ENCODE results near the gene ERBB4.

Gene ERBB4

DNA sequence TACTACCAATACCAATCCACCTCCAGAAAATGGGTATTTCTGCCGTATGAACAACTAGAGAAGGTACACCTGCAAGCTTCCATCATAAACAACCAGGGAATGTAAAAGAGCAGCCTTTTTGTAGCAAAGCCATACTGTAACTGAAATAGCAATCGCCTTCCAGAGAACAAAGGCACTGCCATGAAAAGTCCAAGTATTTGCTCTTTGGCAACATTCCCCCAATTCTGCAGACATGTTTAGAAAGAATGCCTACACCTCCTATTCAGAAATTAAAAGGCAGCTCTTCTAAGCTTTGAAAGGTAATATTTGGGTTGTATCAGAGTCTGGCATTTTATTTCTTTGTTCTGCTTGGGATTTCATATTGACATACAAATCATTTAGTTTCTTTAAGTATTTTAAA, 487.7 kb downstream of the ERBB4 start:
- Histone ChIP-seq H2AK5ac (ENCODE audit: low read depth, low read length) (no peak overlapping the region), H4K91ac (ENCODE audit: low read depth, low read length, poor library complexity) (no peak overlapping the region), H3K14ac (ENCODE audit: low read length) (no peak overlapping the region), H3K23ac (ENCODE audit: low read depth, low read length, poor library complexity) (no peak overlapping the region), H3K27ac (replicated peaks; ENCODE audit: low read length) (no peak overlapping the region), H3K79me1 (ENCODE audit: low read depth, low read length) (no peaks in the 10 kb centered on the region), H3K4me1 (ENCODE audit: control insufficient read depth in 2 of 2, insufficient read depth in 1 of 2, low read depth in 1 of 2, low read length in 2 of 2) (no peaks in the 10 kb centered on the region), H3K4me2 (ENCODE audit: insufficient read depth, low read length, poor library complexity, severe bottlenecking) (no peak overlapping the region), H2BK12ac (ENCODE audit: low read length) (no peak overlapping the region), H3K36me3 (replicated peaks in 1 of 2; ENCODE audit: control insufficient read depth in 2 of 2, insufficient read depth in 2 of 2, low read length in 2 of 2) (no peaks in the 10 kb centered on the region), H2BK15ac (ENCODE audit: low read length) (no peak overlapping the region), H3K9me3 (replicated peaks in 1 of 2; ENCODE audit: control insufficient read depth in 2 of 2, insufficient read depth in 1 of 2, low read depth in 1 of 2, low read length in 2 of 2) (peaks cover 4 to 26% of the 10 kb centered on the region in 2 donors), H3K4me3 (ENCODE audit: low read length in 2 of 2) (no peak overlapping the region), H3K18ac (ENCODE audit: low read length) (no peak overlapping the region), H2BK120ac (ENCODE audit: low read depth, low read length) (no peak overlapping the region), H3K4ac (ENCODE audit: low read length) (no peak overlapping the region), H4K8ac (ENCODE audit: low read depth, low read length) (no peak overlapping the region), H3K9ac (ENCODE audit: low read depth, low read length, poor library complexity) (no peak overlapping the region), H3K27me3 (ENCODE audit: control insufficient read depth in 3 of 3, insufficient read depth in 3 of 3, low read depth in 1 of 3, low read length in 3 of 3) (no peaks in the 10 kb centered on the region), H2AFZ (ENCODE audit: low read length) (no peak overlapping the region), H2BK5ac (ENCODE audit: low read length) (no peak overlapping the region)
- no peak for DNase-seq (ENCODE audit: low spot score)
- no CpG with 5 or more reads among the region's 2 CpGs for WGBS, 2 donors (ENCODE audit: extremely low coverage in 2 of 2, insufficient read length in 2 of 2, insufficient replicate concordance in 1 of 2)

- no peak overlapping the region for H4K91ac ChIP-seq (ENCODE audit: low read depth, low read length, poor library complexity)
- no peak overlapping the region for H4K8ac ChIP-seq (ENCODE audit: low read depth, low read length)
- H2BK12ac ChIP-seq (ENCODE audit: low read length): no peak overlapping the region
- no peak overlapping the region for H2BK15ac ChIP-seq (ENCODE audit: low read length)
- H3K4me1 ChIP-seq (ENCODE audit: control insufficient read depth in 2 of 2, insufficient read depth in 1 of 2, low read depth in 1 of 2, low read length in 2 of 2): peaks cover 0 to 3% of the 10 kb centered on the region in 2 donors
- no peak overlapping the region for H3K14ac ChIP-seq (ENCODE audit: low read length)
- no peak overlapping the region for H3K4me3 ChIP-seq (ENCODE audit: low read length in 2 of 2)
- H3K9me3 ChIP-seq (replicated peaks in 1 of 2; ENCODE audit: control insufficient read depth in 2 of 2, insufficient read depth in 1 of 2, low read depth in 1 of 2, low read length in 2 of 2): no peaks in the 10 kb centered on the region
- no peak overlapping the region for H3K23ac ChIP-seq (ENCODE audit: low read depth, low read length, poor library complexity)
- no CpG with 5 or more reads among the region's 2 CpGs for WGBS, 2 donors (ENCODE audit: extremely low coverage in 2 of 2, insufficient read length in 2 of 2, insufficient replicate concordance in 1 of 2)
- no peak overlapping the region for H3K18ac ChIP-seq (ENCODE audit: low read length)
- H3K79me1 ChIP-seq (ENCODE audit: low read depth, low read length): no peaks in the 10 kb centered on the region
- no peaks in the 10 kb centered on the region for H3K27me3 ChIP-seq (ENCODE audit: control insufficient read depth in 3 of 3, insufficient read depth in 3 of 3, low read depth in 1 of 3, low read length in 3 of 3)
- H2BK120ac ChIP-seq (ENCODE audit: low read depth, low read length): no peak overlapping the region
- no peaks in the 10 kb centered on the region for H3K36me3 ChIP-seq (replicated peaks in 1 of 2; ENCODE audit: control insufficient read depth in 2 of 2, insufficient read depth in 2 of 2, low read length in 2 of 2)
- H3K9ac ChIP-seq (ENCODE audit: low read depth, low read length, poor library complexity): no peak overlapping the region
- H3K4ac ChIP-seq (ENCODE audit: low read length): no peak overlapping the region
- H2BK5ac ChIP-seq (ENCODE audit: low read length): no peak overlapping the region
- H2AK5ac ChIP-seq (ENCODE audit: low read depth, low read length): no peak overlapping the region
- no peak for DNase-seq (ENCODE audit: low spot score)
- no peak overlapping the region for H2AFZ ChIP-seq (ENCODE audit: low read length)
- H3K4me2 ChIP-seq (ENCODE audit: insufficient read depth, low read length, poor library complexity, severe bottlenecking): no peak overlapping the region
- no peak overlapping the region for H3K27ac ChIP-seq (replicated peaks; ENCODE audit: low read length)
Measured at GRCh38 chr2:212042562-212042961, 496.0 kb downstream of the ERBB4 start.

DNA sequence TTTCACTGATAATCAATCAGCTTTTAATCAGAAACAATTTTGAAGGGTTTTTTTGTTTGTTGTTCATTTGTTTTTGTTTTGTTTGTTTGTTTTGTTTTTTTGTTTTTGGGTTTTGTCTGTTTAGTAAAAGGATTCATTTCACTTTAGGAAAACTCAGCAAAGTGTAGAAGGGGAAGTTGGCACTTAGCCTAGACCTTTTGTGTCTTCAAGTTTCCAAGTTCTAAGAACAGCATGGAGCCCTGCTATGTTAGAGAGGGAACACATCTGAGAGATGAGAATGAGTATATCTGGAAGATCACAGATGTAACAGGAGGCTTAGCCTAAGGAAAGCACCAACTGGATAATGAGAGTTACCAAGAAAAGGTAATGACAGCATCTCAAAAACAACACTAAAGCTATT, 501.5 kb downstream of the ERBB4 start:
- H3K36me3 ChIP-seq (replicated peaks in 1 of 2; ENCODE audit: control insufficient read depth in 2 of 2, insufficient read depth in 2 of 2, low read length in 2 of 2): no peaks in the 10 kb centered on the region
- no peak overlapping the region for H2AK5ac ChIP-seq (ENCODE audit: low read depth, low read length)
- peaks cover 0 to 3% of the 10 kb centered on the region in 2 donors for H3K4me1 ChIP-seq (ENCODE audit: control insufficient read depth in 2 of 2, insufficient read depth in 1 of 2, low read depth in 1 of 2, low read length in 2 of 2)
- H2AFZ ChIP-seq (ENCODE audit: low read length): no peak overlapping the region
- H3K9me3 ChIP-seq (replicated peaks in 1 of 2; ENCODE audit: control insufficient read depth in 2 of 2, insufficient read depth in 1 of 2, low read depth in 1 of 2, low read length in 2 of 2): no peaks in the 10 kb centered on the region
- no peak overlapping the region for H3K18ac ChIP-seq (ENCODE audit: low read length)
- no peak overlapping the region for H3K27ac ChIP-seq (replicated peaks; ENCODE audit: low read length)
- no peak overlapping the region for H3K4me3 ChIP-seq (ENCODE audit: low read length in 2 of 2)
- H4K8ac ChIP-seq (ENCODE audit: low read depth, low read length): no peak overlapping the region
- no peak overlapping the region for H2BK5ac ChIP-seq (ENCODE audit: low read length)
- H2BK120ac ChIP-seq (ENCODE audit: low read depth, low read length): no peak overlapping the region
- no peaks in the 10 kb centered on the region for H3K27me3 ChIP-seq (ENCODE audit: control insufficient read depth in 3 of 3, insufficient read depth in 3 of 3, low read depth in 1 of 3, low read length in 3 of 3)
- no peak overlapping the region for H3K4ac ChIP-seq (ENCODE audit: low read length)
- no peak for DNase-seq (ENCODE audit: low spot score)
- H3K4me2 ChIP-seq (ENCODE audit: insufficient read depth, low read length, poor library complexity, severe bottlenecking): no peak overlapping the region
- H4K91ac ChIP-seq (ENCODE audit: low read depth, low read length, poor library complexity): no peak overlapping the region
- no peak overlapping the region for H3K14ac ChIP-seq (ENCODE audit: low read length)
- no peak overlapping the region for H2BK15ac ChIP-seq (ENCODE audit: low read length)
- H3K79me1 ChIP-seq (ENCODE audit: low read depth, low read length): no peaks in the 10 kb centered on the region
- no peak overlapping the region for H2BK12ac ChIP-seq (ENCODE audit: low read length)
- no peak overlapping the region for H3K23ac ChIP-seq (ENCODE audit: low read depth, low read length, poor library complexity)
- H3K9ac ChIP-seq (ENCODE audit: low read depth, low read length, poor library complexity): no peak overlapping the region

GRCh38 chr2:212034841-212035585, 503.6 kb downstream of the ERBB4 start:
- H3K9ac ChIP-seq (ENCODE audit: low read depth, low read length, poor library complexity): no peak overlapping the region
- no peak overlapping the region for H3K27ac ChIP-seq (replicated peaks; ENCODE audit: low read length)
- no peak overlapping the region for H3K4me2 ChIP-seq (ENCODE audit: insufficient read depth, low read length, poor library complexity, severe bottlenecking)
- H2AK5ac ChIP-seq (ENCODE audit: low read depth, low read length): no peak overlapping the region
- H3K18ac ChIP-seq (ENCODE audit: low read length): no peak overlapping the region
- no peak for DNase-seq (ENCODE audit: low spot score)
- H3K14ac ChIP-seq (ENCODE audit: low read length): no peak overlapping the region
- H3K9me3 ChIP-seq (replicated peaks in 1 of 2; ENCODE audit: control insufficient read depth in 2 of 2, insufficient read depth in 1 of 2, low read depth in 1 of 2, low read length in 2 of 2): no peaks in the 10 kb centered on the region
- H4K91ac ChIP-seq (ENCODE audit: low read depth, low read length, poor library complexity): no peak overlapping the region
- no peak overlapping the region for H2AFZ ChIP-seq (ENCODE audit: low read length)
- H3K4me1 ChIP-seq (ENCODE audit: control insufficient read depth in 2 of 2, insufficient read depth in 1 of 2, low read depth in 1 of 2, low read length in 2 of 2): peaks cover 0 to 3% of the 10 kb centered on the region in 2 donors
- no peak overlapping the region for H2BK15ac ChIP-seq (ENCODE audit: low read length)
- H2BK5ac ChIP-seq (ENCODE audit: low read length): no peak overlapping the region
- H3K4me3 ChIP-seq (ENCODE audit: low read length in 2 of 2): no peak overlapping the region
- H3K36me3 ChIP-seq (replicated peaks in 1 of 2; ENCODE audit: control insufficient read depth in 2 of 2, insufficient read depth in 2 of 2, low read length in 2 of 2): no peaks in the 10 kb centered on the region
- whole genome bisulfite sequencing, 2 donors (ENCODE audit: extremely low coverage in 2 of 2, insufficient read length in 2 of 2, insufficient replicate concordance in 1 of 2): no CpG with 5 or more reads among the region's 4 CpGs
- H3K4ac ChIP-seq (ENCODE audit: low read length): no peak overlapping the region
- no peaks in the 10 kb centered on the region for H3K79me1 ChIP-seq (ENCODE audit: low read depth, low read length)
- H2BK120ac ChIP-seq (ENCODE audit: low read depth, low read length): no peak overlapping the region
- no peak overlapping the region for H2BK12ac ChIP-seq (ENCODE audit: low read length)
- H3K27me3 ChIP-seq (ENCODE audit: control insufficient read depth in 3 of 3, insufficient read depth in 3 of 3, low read depth in 1 of 3, low read length in 3 of 3): no peaks in the 10 kb centered on the region
- H3K23ac ChIP-seq (ENCODE audit: low read depth, low read length, poor library complexity): no peak overlapping the region
- no peak overlapping the region for H4K8ac ChIP-seq (ENCODE audit: low read depth, low read length)

Data from neuronal stem cell (in vitro differentiated cells).